ENCODE data around the gene FOXG1.

- TF ChIP-seq CTCF (IDR thresholded peaks at IDR 0.05) = no peak
- no peak for TF ChIP-seq POLR2A (IDR thresholded peaks at IDR 0.05)
Observed at GRCh38 chr14:28777471-28778137, 11.0 kb downstream of the FOXG1 start.

Measured in esophagus squamous epithelium (tissue), 4 donors.